Activated T-helper 2 cell treated with anti-CD3 and anti-CD28 coated beads, Interferon-gamma antibody, Interleukin-2, Interleukin-4, amounts not matched to agents 10 μg/mL and 5 μg/mL and 100 μg/mL, durations not matched to agents 14 hours and 24 hours and 36 hours (primary cell): ENCODE data around the gene FRMD7. TPM values are rescaled to one million over a fixed set of nuclear protein-coding genes. Genes with fewer than 3 reads are reported as not detected.
"Not testable (repeated sequence)": the region's sequence is repeated elsewhere in the genome, so short reads cannot be mapped to it uniquely, and the experiment has no call there.

Source experiments
- DNase-seq: peaks from one replicate; pipeline ENCODE4 v3.0.0; 2021; ENCODE audit warnings: low spot score
- H3K27ac Mint-ChIP-seq: one replicate; pipeline ENCODE4 v1.8.0; 2021; ENCODE audit warnings: mixed read lengths
- H3K27me3 Mint-ChIP-seq: one replicate; pipeline ENCODE4 v1.8.0; 2021; ENCODE audit warnings: low read depth, mixed read lengths
- H3K36me3 Mint-ChIP-seq: one replicate; pipeline ENCODE4 v1.8.0; 2021; ENCODE audit warnings: low read depth, mixed read lengths
- H3K4me1 Mint-ChIP-seq: one replicate; pipeline ENCODE4 v1.8.0; 2021; ENCODE audit warnings: low read depth, mixed read lengths
- H3K4me3 Mint-ChIP-seq: one replicate; pipeline ENCODE4 v1.8.0; 2021; ENCODE audit warnings: low read depth, mild to moderate bottlenecking, moderate library complexity, mixed read lengths
- H3K9me3 Mint-ChIP-seq: one replicate; pipeline ENCODE4 v1.8.0; 2021; ENCODE audit warnings: mixed read lengths
- intact Hi-C: fragments of 100-400 bp; cut with micrococcal nuclease; formaldehyde crosslinking; loops from one replicate; pipeline ENCODE4 v1.15.1; 2023
- total RNA-seq: library from RNA; stranded (reverse); gene quantifications from 2 replicates; pipeline ENCODE4 v1.2.3, GENCODE V29; 2022

Gene FRMD7
- not detected in 2 replicates for total RNA-seq

DNA sequence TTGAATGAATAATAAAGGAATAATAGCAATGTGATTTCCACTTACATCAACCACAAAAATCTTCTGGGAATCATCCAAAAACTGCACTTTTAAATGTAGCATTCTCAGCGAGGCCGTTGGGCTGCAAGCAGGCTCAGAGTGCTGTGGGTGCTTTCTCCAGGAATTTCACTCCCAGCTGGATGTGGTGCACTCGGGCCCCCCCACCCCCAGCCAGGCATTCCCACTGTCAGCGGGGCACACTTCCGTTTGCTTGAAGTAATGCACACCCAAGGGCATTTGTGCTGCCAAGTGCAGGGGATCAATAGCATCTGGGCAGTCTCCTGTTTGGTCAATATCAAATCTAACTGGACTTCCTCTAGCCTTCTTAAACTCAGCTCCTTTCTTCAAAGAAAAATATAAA, at the start of gene FRMD7:
Gene FRMD7, minus strand, starts transcription at position 278 of the 400 bp plus-strand sequence. Its CDS starts 176 bp downstream, at position 102.
- Mint-ChIP-seq H3K4me1 (no peaks in the 10 kb centered on the region), H3K27ac (no peak within 1 kb of the TSS), H3K9me3 (no peaks in the 10 kb centered on the region), H3K4me3 (no peak within 1 kb of the TSS), H3K36me3 (no peaks in the 10 kb centered on the region), H3K27me3 (no peaks in the 10 kb centered on the region)
- intact Hi-C loops: no loop called here
- no peak for DNase-seq

- H3K27ac Mint-ChIP-seq: no peak overlapping the region
- H3K9me3 Mint-ChIP-seq: no peaks in the 10 kb centered on the region
- intact Hi-C loops: no loop called here
- H3K27me3 Mint-ChIP-seq: peaks cover 9% of the 10 kb centered on the region
- DNase-seq: no peak
- no peaks in the 10 kb centered on the region for H3K36me3 Mint-ChIP-seq
- no peaks in the 10 kb centered on the region for H3K4me1 Mint-ChIP-seq
- no peak overlapping the region for H3K4me3 Mint-ChIP-seq
Measured at GRCh38 chrX:132173647-132174046, 45.8 kb upstream of the FRMD7 start.

- Mint-ChIP-seq H3K36me3 (no peaks in the 10 kb centered on the region), H3K9me3 (no peaks in the 10 kb centered on the region), H3K27me3 (peaks cover 10% of the 10 kb centered on the region), H3K27ac (no peak overlapping the region), H3K4me1 (no peaks in the 10 kb centered on the region), H3K4me3 (no peak overlapping the region)
- DNase-seq: no peak
- intact Hi-C loops: no loop called here
Measured at GRCh38 chrX:132171881-132172280, 44.1 kb upstream of the FRMD7 start.

- no peaks in the 10 kb centered on the region for H3K36me3 Mint-ChIP-seq
- no peak overlapping the region for H3K27ac Mint-ChIP-seq
- H3K27me3 Mint-ChIP-seq: peaks cover 10% of the 10 kb centered on the region
- no peaks in the 10 kb centered on the region for H3K4me1 Mint-ChIP-seq
- no peaks in the 10 kb centered on the region for H3K9me3 Mint-ChIP-seq
- intact Hi-C loops: no loop called here
- no peak for DNase-seq
- H3K4me3 Mint-ChIP-seq: no peak overlapping the region
Measured at GRCh38 chrX:132171478-132171877, 43.7 kb upstream of the FRMD7 start.

DNA sequence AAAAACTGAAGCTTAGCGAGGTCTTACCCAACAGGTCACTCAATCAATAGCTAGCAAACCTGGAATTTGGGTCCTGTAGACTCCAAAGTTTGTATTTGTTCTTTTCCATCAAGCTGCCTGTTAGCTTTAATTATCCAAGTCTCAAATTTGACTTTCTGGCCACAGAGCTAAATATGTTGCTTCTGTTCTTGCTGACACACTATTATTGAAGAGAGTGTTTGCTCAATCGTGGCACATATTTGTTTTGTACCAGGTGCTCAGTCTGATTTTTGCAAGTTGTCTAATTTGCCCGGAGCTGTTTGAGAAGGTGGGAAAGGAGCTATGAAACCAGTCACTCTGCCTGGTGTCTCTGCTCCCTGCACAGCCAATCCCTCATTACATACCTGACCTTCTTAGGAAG, 41.7 kb upstream of the FRMD7 start:
- H3K27ac Mint-ChIP-seq: no peak overlapping the region
- H3K36me3 Mint-ChIP-seq: no peaks in the 10 kb centered on the region
- no peaks in the 10 kb centered on the region for H3K4me1 Mint-ChIP-seq
- no peaks in the 10 kb centered on the region for H3K9me3 Mint-ChIP-seq
- intact Hi-C loops: no loop called here
- H3K4me3 Mint-ChIP-seq: no peak overlapping the region
- no peak for DNase-seq
- H3K27me3 Mint-ChIP-seq: peaks cover 10% of the 10 kb centered on the region

GRCh38 chrX:132165651-132166050, 37.8 kb upstream of the FRMD7 start:
- peaks cover 10% of the 10 kb centered on the region for H3K27me3 Mint-ChIP-seq
- DNase-seq: no peak
- no peaks in the 10 kb centered on the region for H3K9me3 Mint-ChIP-seq
- H3K4me3 Mint-ChIP-seq: no peak overlapping the region
- H3K36me3 Mint-ChIP-seq: no peaks in the 10 kb centered on the region
- intact Hi-C loops: no loop called here
- H3K4me1 Mint-ChIP-seq: no peaks in the 10 kb centered on the region
- no peak overlapping the region for H3K27ac Mint-ChIP-seq

- intact Hi-C loops: no loop called here
- DNase-seq: no peak
- Mint-ChIP-seq H3K36me3 (no peaks in the 10 kb centered on the region), H3K27me3 (peaks cover 10% of the 10 kb centered on the region), H3K4me3 (no peak overlapping the region), H3K4me1 (no peaks in the 10 kb centered on the region), H3K9me3 (no peaks in the 10 kb centered on the region), H3K27ac (no peak overlapping the region)
Measured at GRCh38 chrX:132165005-132165404, 37.2 kb upstream of the FRMD7 start.

DNA sequence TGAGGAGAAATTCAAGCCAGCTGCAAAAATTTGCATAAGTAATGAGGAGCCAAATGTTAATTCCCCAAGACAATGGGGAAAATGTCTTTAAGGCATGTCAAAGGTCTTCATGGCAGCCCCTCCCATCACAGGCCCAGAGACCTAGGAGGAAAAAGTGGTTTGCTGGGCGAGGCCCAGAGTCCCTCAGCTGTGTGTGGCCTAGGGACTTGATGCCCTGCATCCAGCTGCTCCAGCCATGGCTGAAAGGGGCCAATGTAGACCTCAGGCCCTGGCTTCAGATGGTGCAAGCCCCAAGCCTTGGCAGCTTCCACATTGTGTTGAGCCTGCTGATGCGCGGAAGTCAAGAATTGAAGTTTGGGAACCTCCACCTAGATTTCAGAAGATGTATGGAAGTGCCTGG, 35.3 kb upstream of the FRMD7 start:
- H3K9me3 Mint-ChIP-seq, H3K27me3 Mint-ChIP-seq, H3K4me1 Mint-ChIP-seq, intact Hi-C loops, H3K27ac Mint-ChIP-seq, H3K4me3 Mint-ChIP-seq, DNase-seq, H3K36me3 Mint-ChIP-seq: not testable (repeated sequence)

DNA sequence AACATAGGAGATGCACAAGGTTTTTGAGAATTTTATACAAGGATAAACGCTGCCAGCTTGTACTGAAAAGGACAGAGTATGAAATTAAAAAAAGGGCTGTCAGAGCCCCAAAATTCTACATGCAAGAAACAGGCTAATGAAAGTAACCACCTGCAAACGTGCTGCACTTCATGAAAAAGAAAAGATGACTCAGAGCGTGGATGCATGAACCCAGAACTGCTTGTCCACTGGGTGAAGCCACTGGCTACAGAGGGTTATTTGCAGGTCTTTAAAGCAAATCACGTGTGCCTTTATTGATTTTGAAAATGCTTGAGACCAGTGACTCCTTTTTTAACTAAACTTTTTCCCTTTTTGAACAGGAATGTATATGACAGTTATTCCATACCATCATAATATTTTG, 25.3 kb upstream of the FRMD7 start:
- intact Hi-C loops: no loop called here
- no peak for DNase-seq
- Mint-ChIP-seq H3K4me1 (no peaks in the 10 kb centered on the region), H3K27ac (no peak overlapping the region), H3K36me3 (no peaks in the 10 kb centered on the region), H3K27me3 (peaks cover 10% of the 10 kb centered on the region), H3K9me3 (no peaks in the 10 kb centered on the region), H3K4me3 (no peak overlapping the region)

GRCh38 chrX:132146456-132146855, 18.6 kb upstream of the FRMD7 start:
- intact Hi-C loops: no loop called here
- no peak for DNase-seq
- H3K4me3 Mint-ChIP-seq: no peak overlapping the region
- no peaks in the 10 kb centered on the region for H3K9me3 Mint-ChIP-seq
- H3K27ac Mint-ChIP-seq: no peak overlapping the region
- no peaks in the 10 kb centered on the region for H3K36me3 Mint-ChIP-seq
- H3K27me3 Mint-ChIP-seq: peaks cover 14% of the 10 kb centered on the region
- H3K4me1 Mint-ChIP-seq: no peaks in the 10 kb centered on the region

- Mint-ChIP-seq H3K9me3 (no peaks in the 10 kb centered on the region), H3K4me3 (no peak overlapping the region), H3K27ac (no peak overlapping the region), H3K27me3 (peaks cover 10% of the 10 kb centered on the region), H3K4me1 (no peaks in the 10 kb centered on the region), H3K36me3 (no peaks in the 10 kb centered on the region)
- intact Hi-C loops: no loop called here
- DNase-seq: no peak
Measured at GRCh38 chrX:132144061-132144460, 16.2 kb upstream of the FRMD7 start.

DNA sequence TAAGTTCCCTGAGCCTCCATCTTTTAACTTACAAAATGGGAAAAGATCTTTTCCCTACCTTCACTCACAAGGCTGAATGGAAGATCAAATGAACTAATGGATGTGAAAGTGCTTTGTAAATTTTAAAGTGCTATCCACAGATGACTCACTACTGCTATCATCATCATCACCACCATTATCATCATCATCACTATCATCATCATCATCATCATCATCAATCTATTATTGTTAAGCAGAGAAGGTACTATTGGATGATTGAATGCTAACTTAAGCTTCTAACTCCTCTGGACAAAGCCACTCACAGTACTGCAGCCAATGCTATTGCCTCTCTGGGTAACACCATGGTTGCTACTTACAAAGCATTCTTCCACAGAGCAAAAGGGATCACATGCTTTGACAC, 1.9 kb downstream of the FRMD7 start:
- H3K36me3 Mint-ChIP-seq: no peaks in the 10 kb centered on the region
- DNase-seq: no peak
- intact Hi-C loops: no loop called here
- H3K27ac Mint-ChIP-seq: no peak overlapping the region
- H3K27me3 Mint-ChIP-seq: no peaks in the 10 kb centered on the region
- H3K9me3 Mint-ChIP-seq: no peaks in the 10 kb centered on the region
- no peaks in the 10 kb centered on the region for H3K4me1 Mint-ChIP-seq
- H3K4me3 Mint-ChIP-seq: no peak overlapping the region

DNA sequence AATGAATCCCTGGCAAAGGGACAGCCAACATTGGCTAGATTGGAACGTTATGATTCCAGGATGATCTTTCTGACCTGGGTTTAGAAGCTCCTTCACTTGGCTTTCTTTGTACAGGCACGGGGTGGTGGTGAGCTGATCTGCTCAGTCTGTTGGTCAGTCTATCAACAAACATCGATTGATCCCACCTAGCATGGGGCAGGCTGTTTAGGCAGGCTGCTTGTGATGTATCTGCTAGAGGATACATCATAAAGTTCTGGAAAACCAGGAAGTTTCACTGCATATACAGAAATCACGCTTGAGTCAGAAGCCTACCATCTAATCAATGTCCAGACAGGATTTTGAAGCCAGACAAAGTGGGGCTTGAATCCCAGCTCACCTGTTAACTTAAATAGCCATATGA, 6.9 kb downstream of the FRMD7 start:
- intact Hi-C loops: no loop called here
- Mint-ChIP-seq H3K9me3 (no peaks in the 10 kb centered on the region), H3K27ac (no peak overlapping the region), H3K27me3 (no peaks in the 10 kb centered on the region), H3K36me3 (no peaks in the 10 kb centered on the region), H3K4me1 (no peaks in the 10 kb centered on the region), H3K4me3 (no peak overlapping the region)
- no peak for DNase-seq

DNA sequence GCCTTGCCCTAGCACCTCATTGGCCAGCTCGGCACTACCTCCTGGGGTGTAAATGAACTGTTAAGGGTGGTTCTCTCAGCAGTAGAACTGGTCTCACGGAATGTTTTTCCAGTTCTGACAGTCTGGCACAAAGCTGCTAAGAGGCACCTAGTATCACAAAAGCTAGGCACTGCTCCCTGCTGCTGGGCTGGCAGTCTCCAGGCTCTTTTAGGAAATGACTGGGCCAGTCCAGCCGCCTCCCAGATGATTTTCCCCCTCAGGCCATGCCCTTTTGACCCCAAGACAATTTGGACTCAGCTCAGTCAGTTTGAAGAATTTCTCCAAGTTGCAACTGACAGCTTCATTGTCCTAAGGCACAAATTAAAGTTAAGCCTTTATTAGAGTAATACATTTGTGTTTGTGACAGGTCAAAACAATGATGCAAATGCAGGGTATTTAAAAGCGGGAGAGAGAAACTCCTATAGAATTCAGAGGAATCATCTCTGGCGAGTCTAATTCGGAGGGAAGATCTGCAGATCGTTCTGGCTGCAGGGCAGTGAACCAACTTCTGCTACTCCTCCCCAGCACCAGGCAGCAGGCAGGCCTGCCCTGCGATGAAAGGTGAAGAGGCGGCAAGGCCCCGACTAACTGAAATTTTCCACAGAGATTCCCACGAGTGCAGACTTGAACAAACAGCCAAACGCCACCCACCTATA, 7.9 kb downstream of the FRMD7 start:
- Mint-ChIP-seq H3K27ac (no peak overlapping the region), H3K4me3 (no peak overlapping the region), H3K36me3 (no peaks in the 10 kb centered on the region), H3K27me3 (no peaks in the 10 kb centered on the region), H3K4me1 (no peaks in the 10 kb centered on the region), H3K9me3 (no peaks in the 10 kb centered on the region)
- no peak for DNase-seq
- intact Hi-C loops: no loop called here
